Activated CD4-positive, alpha-beta T cell treated with anti-CD3 and anti-CD28 coated beads, Interleukin-2, amount 50 U/mL, for 48 hours (primary cell): Measurements from ENCODE around the gene NR3C2.
"Not testable (repeated sequence)": the region's sequence is repeated elsewhere in the genome, so short reads cannot be mapped to it uniquely, and the experiment has no call there.

ENCODE experiments used
- DNase-seq, 2 experiments: peaks; one replicate each; pipeline ENCODE4 v3.0.0-alpha.2; 2020

The NR3C2 gene

DNA sequence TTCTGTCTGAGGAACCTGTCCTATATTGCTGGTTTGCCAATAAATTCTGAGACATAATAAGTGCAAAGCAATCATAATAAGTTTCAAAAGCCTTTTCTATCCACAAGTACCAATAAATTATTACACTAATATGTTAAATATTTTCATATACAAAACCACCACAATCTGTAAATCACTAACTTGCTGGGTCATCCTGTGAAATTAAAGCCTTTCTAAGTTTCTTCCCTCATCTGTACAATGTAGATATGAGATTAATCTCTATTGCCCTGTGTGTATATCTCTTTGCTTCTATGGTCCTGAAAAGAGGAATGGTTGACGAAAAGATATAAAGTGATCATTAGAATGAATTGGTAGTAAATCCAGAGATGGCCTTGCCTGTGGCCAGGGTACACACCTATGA lies 231.6 kb downstream of the NR3C2 start:
- DNase-seq = no peak

DNA sequence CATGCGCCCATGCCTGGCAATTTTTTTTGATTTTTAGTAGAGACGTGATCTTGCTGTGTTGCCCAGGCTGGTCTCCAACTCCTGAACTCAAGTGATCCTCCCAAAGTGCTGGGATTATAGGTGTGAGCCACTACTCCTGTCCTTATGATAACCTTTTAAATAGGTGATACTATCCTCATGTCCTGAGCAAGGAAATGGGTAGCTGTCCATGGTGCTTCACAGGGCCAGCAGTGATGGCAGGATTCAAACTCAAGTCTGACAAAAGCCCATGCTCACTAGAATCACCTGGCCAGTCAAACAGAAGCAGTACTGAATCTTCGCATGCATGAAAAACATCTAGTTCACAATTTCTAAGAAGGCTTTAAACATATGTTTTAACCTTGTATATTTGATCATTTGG lies 235.1 kb downstream of the NR3C2 start:
- no peak for DNase-seq

DNA sequence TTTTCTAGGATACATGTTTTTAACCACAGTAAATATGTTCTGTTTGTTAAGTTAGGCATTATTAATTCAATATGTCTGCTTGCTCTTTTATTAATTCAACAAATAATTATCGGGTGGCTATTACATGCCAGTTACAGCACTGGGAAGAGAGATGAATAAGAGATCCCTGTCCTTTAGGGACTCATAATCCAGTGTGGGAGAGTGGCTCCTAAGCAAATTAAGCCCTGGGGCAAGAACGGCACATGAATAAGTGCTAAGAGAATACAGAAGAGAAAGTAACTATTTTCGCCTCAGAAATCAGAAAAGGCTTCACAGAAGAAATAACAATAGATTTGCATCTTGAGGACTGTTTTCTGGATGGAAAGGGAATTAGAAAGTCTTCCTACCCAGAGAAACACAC lies 236.7 kb downstream of the NR3C2 start:
- no peak for DNase-seq

DNA sequence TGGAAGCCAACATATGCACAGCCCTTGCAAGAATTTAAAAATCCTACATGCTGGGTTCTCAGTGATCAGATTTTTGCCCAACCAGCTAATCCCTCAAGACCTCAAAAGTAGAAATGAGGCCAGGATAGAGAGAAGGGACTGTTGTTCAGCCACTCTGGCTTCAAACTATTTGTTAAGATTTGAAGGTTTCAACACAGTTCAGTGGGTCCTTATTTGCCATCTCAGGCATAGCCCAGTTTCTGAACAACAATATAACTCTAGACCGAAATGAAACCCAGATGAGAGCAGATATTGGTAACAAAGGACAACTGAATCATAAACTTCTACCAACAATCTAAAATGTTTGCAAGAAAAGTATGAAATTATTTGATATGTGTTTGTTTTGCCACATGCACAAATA lies 237.3 kb downstream of the NR3C2 start:
- DNase-seq = no peak

DNA sequence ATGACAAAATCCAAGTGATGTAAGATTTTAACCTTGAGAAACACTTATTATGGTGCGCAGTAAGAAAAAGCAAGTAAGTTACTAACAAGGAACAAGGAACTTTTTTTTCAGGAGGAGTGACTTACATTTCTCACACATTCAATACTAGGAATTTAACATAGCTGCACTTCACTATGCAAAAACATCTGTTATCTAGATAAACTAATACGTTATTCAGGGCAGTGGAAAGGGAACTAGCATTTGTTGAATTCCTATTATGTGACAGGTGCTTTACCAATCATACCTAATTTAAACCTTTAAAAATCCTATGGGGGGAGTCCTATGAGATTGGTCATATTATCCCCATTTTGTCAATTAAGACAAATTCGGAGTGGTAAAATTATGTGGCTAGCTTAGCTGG lies 238.0 kb downstream of the NR3C2 start:
- no peak for DNase-seq

DNA sequence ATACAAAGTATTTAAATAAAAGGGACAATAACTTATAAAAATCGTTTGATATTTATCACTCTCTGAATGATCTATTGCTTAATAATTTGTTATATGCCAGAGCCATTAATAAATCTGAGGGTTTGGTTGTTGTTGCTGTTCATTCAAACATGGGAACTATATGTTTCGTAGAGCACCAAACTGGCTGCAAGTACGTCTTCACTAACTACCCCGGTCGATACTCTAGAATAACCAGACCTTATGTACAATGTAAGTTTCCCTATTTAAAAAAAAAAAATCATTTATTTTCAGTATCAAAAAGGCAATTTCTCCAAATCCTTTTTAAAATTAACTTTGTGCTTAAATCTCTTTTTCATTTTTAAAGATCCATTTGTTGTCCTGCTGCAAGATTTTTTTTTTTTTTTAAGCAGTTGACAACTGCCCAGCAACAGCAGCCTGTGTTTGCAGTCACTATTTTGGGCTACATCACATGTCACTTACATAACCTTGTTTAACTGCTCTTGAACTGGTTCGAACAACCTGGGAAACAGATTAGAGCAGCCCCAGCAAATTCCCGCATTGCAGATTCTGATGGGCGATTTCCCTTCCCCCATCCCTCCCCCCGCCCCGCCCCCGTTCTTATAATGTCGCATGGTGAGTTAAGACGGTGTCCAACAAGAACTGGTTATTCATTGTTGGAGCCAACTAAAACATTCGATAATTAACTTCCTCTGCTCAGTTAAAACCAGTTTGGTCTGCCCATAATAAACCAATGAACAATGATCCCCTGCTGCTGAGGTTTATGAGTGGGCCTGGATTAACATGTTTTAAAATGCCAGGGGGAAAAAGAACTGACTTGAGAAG lies 238.9 kb downstream of the NR3C2 start:
- DNase-seq = no peak

DNA sequence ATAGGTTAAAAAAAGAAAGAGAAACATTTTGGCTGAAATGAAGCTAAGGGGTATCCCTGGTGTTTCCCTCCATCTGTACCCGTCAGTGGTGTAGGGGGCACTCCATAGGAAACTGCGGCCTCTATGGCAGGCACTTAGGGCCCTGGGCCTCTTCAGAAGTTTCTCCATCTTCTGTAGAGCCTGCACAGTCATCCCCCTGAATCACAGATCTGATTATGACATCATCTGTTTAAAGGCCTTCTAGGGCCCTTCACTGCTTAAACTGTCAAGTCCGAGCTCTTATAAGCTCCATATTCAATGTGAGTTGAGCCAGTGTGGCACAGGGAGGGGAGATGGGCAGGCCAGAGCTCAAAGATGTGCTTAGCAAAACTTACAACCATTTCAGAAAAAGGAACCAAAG lies 241.3 kb downstream of the NR3C2 start:
- no peak for DNase-seq

DNA sequence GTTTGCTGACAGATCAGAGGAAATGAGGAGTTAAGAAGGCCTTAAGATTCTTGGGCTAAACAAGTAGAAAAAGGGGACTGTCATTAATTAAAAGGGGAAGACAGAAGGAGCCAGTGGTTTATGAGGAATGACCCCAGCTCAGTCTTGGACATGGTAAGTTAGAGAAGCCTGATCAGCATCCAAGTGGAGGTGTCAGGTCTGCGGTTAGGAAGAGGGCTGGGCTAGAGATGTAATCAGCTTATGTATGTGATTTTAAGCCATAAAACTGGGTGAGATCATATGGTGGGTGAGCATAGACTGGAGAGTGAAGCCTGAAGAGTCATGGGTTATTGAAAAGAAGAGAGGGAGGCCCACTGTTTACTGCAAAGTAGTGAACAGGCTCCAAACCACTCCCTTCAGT lies 246.1 kb downstream of the NR3C2 start:
- DNase-seq = no peak

DNA sequence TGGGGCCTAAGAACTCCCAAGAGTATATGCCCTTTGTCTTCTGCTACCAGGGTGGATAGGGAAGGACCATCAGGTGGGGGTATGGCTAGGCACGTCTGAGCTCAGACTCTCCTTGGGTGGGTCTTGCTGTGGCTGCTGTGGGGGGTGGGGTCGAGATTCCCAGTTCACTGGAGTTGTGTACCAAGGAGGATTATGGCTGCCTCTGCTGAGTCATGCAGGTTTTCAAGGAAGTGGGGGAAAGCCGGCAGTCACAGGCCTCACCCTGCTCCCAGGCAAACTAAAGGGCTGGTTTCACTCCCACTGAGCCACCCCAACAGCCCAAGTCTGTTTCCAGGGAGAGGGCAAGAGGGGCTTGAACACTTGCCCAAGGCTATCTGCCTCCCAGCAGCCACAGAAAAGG lies 249.7 kb downstream of the NR3C2 start:
- DNase-seq = no peak

DNA sequence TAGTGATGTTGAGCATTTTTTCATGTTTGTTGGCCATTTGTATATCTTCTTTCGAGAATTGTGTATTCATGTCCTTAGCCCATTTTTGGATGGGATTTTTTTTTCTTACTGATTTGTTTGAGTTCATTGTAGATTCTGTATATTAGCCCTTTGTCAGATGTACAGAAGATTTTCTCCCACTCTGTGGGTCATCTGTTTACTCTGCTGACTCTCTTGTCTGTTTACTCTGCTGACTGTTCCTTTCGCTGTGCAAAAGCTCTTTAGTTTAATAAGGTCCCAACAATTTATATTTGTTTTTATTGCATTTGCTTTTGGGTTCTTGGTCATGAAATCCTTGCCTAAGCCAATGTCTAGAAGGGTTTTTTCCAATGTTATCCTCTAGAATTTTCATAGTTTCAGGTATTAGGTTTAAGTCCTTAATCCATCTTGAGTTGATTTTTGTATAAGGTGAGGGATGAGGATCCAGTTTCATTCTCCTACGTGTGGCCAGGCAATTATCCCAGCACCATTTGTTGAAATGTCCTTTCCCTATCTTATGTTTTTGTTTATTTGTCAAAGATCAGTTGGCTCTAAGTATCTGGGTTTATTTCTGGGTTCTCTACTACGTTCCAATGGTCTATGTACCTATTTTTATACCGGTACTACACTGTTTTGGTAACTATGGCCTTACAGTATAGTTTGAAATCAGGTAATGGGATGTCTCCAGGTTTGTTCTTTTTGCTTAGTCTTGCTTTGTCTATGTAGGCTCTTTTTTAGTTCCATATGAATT lies 254.6 kb downstream of the NR3C2 start:
- DNase-seq = not testable (repeated sequence)

DNA sequence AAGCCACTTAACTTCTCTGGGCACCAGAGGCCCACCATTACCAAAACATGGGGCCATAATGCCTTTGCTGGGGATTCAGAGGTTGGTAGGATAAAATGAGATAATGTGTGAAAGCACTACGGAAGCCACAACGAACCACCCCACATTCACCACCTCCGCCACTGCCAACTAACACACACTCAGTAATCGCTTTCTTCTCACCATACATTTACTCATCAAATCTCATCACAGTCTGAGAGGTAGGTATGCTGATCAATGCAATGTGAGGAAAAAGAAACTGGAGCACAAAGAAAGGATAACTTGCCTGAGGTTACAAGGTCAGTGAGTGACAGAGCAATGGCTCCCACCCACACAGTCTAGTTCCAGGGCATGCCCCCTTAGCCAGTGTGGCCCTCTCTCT lies 257.3 kb downstream of the NR3C2 start:
- DNase-seq = no peak

DNA sequence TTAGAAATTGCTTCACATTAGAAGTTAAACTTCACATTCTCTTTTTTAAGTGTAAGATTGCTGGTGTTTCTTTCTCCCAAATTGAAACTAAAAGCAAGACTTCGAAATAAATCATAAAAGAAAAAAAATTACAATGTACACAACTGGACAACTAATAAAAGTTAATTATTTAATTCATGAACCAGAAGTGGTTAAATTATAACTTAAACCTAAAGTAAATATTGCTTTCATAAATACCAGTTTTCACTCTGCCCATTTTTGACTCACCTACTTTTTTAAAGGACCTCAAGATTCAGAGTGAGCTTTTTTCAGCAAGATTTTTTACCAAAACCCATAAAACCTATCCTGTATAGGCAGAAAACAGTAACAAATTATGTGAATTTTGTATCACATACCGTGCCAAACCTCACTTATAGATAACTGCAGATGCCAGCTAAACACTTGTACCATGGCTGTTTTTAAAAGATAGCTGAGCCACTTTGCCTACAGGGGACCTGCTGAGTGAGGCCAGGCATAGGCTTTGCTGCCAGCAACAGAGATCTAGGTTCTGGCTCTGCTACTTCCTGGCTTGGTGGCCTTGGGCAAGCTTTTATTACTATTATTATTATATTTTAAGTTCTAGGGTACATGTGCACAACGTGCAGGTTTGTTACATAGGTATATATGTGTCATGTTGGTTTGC lies 259.8 kb downstream of the NR3C2 start:
- no peak for DNase-seq

DNA sequence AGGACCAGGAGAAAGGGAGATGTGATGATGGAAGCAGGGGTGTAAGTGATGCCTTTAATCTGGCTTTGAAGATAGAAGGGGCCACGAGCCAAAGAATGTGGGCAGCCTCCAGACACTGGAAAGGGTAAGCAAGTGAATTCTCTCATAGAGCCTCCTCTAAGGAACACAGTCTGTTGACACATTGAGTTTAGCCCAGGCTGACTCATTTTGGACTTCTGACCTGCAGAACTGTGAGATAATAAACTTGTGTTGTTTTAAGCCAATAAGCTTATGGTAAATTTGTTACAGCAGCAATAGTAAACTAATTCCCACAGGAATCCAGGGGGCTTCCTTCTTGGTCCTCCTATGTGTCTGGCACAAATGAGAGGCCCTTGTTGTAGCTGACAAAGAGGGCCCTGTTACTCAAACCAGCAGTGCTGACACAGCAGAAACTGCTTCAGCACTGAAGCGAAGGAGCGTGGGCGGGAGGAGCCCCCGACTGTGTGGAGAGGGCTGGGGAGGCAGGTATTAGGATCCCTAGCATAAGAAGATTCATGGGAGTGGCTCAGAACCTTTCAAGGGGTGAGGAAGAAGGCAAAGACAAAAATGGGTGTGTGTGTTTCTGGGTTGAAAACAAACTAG lies 268.7 kb downstream of the NR3C2 start:
- DNase-seq = no peak

DNA sequence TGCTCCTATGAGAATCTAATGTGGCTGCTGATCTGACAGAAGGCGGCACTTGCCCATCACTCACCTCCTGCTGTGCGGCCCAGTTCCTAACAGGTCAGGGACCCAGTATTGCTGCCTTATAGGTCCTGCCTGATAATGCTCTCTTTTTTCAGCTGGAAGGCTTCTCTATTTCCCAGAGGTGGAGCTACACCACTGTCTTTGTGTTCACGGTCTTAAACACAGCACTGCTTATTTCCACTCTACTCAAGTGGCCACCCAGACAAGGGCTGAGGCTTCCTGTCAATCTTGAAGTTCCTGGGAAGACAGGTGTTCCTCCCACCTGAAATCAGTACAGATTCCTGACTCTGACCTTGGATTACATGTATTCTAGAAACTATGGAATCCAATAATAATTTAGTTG lies 270.6 kb downstream of the NR3C2 start:
- no peak for DNase-seq

DNA sequence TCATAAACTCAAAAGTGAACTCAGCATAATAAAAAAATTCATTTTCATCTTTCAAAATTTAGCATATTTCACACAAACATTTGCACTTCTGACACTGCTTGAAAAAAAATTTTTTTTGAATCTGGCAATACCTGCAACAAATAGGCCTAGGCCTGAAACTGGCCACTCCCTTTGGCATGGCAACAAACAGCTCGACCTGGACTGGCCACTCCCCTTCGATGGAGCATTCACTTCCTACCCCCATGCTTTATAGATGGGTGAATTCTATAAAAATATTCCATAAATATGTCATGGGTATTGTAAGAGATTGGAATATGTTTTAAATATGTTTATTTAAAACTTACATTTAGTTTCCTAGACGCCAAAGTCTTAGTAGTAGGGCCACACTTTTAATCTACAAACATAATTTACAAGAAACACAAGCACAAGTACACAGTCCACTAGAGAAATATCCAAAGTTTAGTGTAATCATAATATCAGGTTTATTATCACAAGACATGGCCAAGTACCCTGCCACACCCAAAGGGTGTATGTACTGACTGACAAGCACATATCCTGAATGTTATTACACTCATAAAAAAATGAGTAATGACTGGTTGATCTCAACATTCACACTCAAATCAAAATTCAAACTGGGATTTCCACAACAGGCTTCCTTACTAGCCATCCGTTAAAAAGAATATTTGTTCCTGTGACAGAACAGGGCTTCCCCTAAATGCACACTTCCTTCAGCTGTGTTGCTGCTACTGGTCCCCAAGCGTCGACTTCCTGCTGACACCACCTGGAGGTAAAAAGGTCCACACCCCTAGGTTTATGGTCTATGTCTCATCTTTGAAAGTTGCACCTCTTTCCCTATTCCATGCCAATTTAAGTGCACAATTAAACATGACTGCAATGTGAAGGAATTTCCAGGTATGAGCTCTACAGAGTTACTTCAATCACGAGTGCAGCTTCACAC lies 271.5 kb downstream of the NR3C2 start:
- no peak for DNase-seq

DNA sequence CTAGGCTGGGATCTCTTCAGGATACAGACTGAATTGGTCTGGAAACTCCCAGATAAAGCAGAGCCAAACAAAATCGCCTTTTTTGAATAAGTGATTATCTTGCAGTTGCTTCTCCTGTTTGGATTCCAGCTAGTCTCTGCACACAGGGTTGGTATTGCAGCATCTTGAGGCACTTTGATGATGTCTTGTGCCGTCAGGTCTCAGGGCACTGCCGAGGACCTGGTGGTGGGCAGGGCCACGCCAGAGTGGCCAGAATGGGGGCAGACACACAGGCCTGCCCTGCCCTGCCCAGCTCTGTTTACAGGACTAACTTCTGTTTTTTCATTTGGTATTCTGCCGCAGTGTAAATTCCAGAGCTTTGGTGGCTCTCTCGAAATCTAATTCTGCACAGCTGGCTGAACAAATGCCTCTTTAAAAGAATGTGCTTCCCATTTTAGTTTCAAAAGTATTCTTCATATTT lies 276.1 kb downstream of the NR3C2 start:
- no peak for DNase-seq

DNA sequence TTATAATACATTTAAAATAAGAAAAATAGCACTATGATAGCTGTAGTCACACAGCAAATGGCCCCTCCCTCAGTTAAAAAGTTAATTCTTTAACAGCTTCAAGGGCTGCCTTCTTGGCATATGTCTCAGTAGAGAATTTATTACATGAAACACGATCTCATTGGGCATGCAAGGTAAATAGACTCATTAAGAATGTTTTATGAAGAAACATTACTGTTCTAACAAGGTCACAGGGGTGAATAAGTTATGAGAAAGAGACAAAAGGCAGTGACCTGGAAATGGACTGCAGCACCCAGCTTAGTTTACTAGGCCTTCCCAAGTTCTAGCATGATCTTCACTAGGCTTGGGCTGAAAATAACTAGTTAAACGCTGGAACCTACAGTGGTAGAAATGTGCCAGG lies 277.7 kb downstream of the NR3C2 start:
- no peak for DNase-seq

DNA sequence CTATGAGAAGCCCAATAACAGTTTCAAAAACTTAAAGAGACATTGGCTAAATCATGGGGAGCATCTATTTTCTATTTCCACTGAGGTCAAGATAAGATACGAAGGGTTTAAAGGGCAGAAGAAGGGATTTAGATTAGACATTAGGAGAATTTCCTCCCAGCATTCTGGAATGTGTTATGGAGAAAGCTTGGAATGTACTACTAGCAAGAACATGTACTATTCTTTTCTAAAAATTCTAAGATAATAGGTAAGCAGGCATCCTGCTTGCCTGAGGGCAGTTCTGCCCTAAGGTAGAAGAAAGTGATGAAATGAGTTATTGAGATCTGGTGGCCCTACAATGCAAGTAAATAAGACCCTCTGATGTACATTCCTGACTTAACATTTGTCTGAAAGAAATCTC lies 279.2 kb downstream of the NR3C2 start:
- DNase-seq = no peak

DNA sequence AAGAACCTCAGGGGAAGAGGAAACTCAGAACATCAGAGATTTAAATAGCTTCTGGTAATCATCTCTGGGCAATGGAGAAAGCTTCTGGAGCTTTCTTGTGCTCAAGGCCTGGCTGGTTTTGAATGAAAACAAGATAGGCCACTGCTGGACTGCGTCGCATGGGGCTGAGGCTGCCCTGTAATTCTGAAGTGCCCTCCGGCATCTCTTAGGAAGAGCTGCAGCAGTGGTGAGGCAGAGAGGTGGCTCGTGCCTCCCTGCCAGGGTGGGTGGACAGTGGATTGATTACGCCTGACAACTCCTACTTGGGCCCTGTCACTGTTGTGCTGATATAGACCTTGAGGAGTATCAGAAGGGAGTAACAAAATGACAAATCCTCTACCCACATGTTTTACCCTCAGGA lies 279.7 kb downstream of the NR3C2 start:
- DNase-seq = no peak

DNA sequence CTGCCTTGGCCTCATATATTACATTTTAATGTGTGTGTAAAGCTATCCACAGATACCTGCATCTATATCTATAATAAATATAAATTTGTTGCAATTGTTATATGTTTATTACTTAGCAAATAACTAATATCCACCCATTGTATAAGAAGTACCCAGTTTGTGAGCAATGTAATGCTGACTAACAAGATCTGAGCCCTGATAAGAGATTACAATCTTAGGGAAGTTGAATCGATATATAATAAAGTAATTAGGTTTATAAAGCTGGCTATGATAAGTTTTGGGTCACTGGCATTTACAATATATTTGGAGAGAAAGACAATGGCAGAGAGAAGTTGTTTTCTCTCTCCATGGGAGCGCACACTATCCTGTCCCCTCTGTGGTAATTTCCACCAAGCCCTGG lies 280.6 kb downstream of the NR3C2 start:
- DNase-seq = no peak

DNA sequence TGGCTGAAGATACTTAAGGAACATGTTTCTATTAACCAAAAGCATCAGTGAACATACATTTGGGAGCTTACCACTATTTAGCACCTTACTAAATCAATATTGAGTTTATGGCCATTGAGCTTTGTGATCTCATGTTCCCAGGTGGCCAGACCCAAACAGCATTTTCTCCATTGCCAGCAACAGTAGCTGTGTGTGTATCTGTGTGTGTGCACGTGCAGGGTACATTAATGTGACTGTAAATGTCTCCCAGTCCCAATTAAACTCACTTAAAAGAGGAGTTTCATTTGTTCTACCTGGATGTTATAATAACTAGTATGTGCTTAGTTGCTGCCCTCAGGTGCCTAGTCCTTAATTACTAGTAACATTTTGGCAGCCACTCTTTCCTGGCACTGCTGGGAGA lies 282.4 kb downstream of the NR3C2 start:
- DNase-seq = no peak

DNA sequence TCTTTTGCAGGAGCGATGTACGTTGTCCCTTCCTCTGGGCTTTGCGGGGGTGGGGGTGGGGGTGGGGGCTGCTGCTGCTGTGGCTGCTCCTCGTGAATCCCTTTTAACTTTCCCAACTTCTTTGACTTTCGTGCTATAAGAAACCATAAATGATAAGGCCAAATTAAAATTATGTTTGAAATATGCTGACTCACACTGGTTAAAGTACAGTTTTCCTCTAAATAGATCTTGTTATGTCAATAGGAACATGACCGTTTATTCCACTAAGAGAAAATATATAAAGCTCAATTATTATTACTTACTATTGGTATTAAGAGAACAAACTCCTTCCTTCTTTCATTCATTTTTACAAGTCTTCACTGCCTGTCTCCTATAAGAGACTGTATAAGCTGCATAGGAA lies 287.4 kb downstream of the NR3C2 start:
- DNase-seq = no peak
